ENCODE measurements around the gene MXI1. TPM values are rescaled to one million over a fixed set of nuclear protein-coding genes. Genes with fewer than 3 reads are reported as not detected.

Gene MXI1
- polyA plus RNA-seq (ENCODE audit: insufficient read depth in 1 of 5, insufficient read length in 5 of 5, low replicate concordance in 1 of 5), result 10 to 100 TPM; 44.6 to 79.9 (median 52.4) TPM
- long read RNA-seq, donor 1, transcript MXI1-202 (6 exons, 3,470 nt), result major isoform, 8 of 27 reads
- long read RNA-seq, donor 1, transcript MXI1-201 (6 exons, 2,424 nt), result major isoform, 8 of 27 reads
- long read RNA-seq, donor 1, partial matches to known transcripts, result 5 of 27 reads
- long read RNA-seq, donor 1, other reads (novel, unspliced or antisense), result 5 of 27 reads
- long read RNA-seq, donor 2, partial matches to known transcripts, result 0 of 6 reads
- long read RNA-seq, donor 2, other reads (novel, unspliced or antisense), result 0 of 6 reads
- long read RNA-seq, donor 3, transcript MXI1-202 (6 exons, 3,470 nt), result major isoform, 6 of 46 reads
- long read RNA-seq, donor 3, transcript MXI1-201 (6 exons, 2,424 nt), result minor isoform, 5 of 46 reads
- long read RNA-seq, donor 3, partial matches to known transcripts, result 28 of 46 reads
- long read RNA-seq, donor 3, other reads (novel, unspliced or antisense), result 6 of 46 reads
- long read RNA-seq, donor 4, partial matches to known transcripts, result 0 of 8 reads
- long read RNA-seq, donor 4, other reads (novel, unspliced or antisense), result 0 of 8 reads
- long read RNA-seq, donor 5, transcript MXI1-201 (6 exons, 2,424 nt), result major isoform, 8 of 12 reads
- long read RNA-seq, donor 5, partial matches to known transcripts, result 0 of 12 reads
- long read RNA-seq, donor 5, other reads (novel, unspliced or antisense), result 0 of 12 reads
- long read RNA-seq, donor 6, transcript MXI1-202 (6 exons, 3,470 nt), result major isoform, 5 of 14 reads
- long read RNA-seq, donor 6, partial matches to known transcripts, result 5 of 14 reads
- long read RNA-seq, donor 6, other reads (novel, unspliced or antisense), result 0 of 14 reads
- long read RNA-seq, donor 7, transcript MXI1-202 (6 exons, 3,470 nt), result major isoform, 7 of 11 reads
- long read RNA-seq, donor 7, partial matches to known transcripts, result 0 of 11 reads
- long read RNA-seq, donor 7, other reads (novel, unspliced or antisense), result 0 of 11 reads
- long read RNA-seq, donor 8, partial matches to known transcripts, result 0 of 4 reads
- long read RNA-seq, donor 8, other reads (novel, unspliced or antisense), result 0 of 4 reads

DNA sequence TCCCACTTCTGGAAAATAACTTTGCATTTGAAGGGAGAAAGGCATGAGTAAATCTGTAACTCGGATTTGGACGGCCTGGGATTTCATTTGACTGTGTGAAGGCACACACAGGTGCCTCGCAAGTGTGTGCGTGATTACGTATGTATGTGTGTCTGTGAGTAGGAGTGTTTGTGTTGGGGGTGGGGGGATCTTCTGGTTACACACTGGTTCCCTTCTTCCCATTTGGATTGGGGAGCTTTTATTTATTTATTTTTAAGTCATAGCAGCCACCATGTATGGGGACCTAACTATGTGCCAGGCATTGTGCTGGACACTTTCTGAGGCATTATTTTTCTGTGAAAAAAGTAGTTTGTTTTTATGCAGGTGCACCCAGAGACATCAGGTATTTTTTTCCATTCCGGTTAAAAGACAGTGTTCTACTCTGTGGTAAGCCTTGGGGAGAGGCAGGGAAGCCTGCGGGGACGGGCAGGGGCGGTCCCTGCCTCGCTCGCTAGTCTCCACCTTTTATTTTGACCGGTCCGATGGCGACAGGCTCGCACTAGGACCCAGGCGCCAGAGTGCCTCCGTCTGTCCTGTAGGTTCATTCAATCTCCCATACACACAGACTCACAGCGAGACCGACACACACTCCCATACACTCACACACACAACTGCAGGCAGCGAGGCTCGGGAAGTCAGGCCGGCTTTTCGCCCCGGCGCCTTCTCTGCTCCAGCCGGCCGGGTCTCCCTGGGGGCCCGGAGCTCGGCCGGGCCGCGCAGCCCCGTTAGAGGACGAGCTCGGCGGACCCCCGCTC is at the start of gene MXI1:
Gene MXI1, plus strand, starts transcription at position 595 of the 794 bp plus-strand sequence. CDS start 204 bp downstream, outside the sequence.
- DNase-seq, result peak; percentile 64 to 68

DNA sequence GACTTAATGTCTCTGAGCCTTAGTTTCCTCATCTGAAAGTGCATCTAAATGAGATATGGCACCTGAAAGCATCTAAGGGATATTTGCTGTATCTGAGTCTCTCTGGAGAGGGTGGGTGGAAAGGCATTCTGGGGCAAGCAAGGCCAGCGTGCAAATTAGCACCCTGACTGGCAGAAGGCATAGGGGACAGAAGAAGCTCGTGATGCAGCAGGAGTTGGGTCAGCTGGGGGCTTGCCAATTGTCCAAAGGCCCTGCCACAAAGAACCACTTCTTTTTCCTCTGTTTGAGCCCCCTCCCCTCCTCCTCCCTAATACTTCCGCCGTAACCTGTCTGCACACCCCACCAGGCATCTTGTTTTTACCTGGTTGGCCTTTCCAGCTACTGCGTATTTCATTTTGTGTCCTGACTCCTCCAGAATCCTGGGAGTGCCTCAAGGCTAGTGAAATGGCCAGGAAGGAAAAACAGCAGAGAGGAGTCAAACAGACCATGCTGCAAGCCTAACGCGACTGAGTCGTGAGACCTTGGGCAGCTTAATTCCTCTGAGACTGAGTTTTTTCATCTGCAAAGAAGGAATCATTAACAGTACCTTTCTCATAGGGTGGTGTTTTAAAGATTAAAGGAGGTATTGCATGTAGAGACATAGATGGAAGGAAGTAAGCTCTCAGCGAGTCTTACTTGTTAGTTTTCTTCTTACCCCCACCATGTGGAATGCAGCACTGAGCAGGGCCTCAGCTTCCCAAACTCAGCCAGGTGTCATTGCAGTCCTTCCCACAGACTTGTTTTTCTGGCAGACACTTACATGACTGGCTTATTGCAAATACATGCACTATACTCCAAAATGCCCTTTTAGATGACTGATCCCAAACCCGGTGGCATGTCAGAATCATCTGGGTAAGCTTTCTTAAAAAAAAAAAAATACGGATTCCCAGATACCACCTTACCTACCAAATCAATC is 49.1 kb upstream of the MXI1 start:
- DNase-seq, result no peak

DNA sequence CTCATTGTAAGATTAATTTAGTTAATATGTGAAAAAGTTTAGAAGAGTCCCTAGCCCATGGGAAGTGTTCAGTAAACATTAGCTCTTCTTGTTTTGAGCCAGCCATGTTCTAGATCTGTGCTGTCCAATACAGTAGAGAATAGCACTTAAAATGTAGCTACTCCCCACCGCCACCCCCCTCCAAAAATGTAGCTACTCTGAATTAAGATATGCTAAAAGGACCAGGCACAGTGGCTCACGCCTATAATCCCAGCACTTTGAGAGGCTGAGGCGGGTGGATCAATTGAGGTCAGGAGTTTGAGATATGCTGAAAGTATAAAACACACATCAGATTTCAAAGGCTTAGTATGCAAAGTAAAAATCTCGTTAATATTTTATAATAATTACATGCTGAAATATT is 47.3 kb upstream of the MXI1 start:
- DNase-seq, result no peak

DNA sequence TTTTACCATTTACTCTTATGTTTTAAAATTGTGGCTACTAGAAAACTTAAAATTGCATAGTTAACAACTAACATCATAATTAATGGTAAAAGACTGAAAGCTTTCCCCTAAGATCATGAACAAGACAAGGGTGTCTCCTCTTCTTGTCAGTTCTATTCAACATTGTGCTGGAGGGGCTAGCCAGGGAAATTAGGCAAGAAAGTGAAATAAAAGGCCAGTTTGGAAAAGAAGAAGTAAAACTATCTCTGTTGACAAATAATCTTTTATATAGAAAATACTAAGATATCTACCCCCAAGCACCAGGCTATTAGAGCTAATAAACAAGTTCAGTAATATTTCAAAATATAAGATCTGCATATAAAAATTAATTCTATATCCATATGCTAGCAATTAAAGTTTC is 46.9 kb upstream of the MXI1 start:
- no peak for DNase-seq

DNA sequence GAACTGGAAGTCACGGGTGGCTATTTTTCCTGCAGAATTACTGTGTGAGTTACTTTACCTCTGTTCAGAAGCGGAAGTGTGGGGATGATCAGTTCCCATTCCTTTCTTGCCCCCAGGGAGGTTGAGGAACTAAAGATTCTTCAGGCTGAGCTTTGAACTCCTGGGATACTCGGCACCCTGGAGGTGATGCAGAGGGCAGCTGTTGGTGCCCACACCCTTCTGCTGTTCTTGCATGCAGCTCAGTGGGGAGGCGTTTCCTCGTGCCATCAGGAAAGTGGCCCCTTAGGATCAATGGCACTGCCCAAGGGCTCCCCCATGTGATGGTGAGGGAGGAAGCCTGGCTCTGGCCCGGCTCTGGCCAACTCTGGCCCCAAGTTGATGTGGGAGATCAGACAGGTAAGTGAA is 44.7 kb upstream of the MXI1 start:
- DNase-seq, result no peak

DNA sequence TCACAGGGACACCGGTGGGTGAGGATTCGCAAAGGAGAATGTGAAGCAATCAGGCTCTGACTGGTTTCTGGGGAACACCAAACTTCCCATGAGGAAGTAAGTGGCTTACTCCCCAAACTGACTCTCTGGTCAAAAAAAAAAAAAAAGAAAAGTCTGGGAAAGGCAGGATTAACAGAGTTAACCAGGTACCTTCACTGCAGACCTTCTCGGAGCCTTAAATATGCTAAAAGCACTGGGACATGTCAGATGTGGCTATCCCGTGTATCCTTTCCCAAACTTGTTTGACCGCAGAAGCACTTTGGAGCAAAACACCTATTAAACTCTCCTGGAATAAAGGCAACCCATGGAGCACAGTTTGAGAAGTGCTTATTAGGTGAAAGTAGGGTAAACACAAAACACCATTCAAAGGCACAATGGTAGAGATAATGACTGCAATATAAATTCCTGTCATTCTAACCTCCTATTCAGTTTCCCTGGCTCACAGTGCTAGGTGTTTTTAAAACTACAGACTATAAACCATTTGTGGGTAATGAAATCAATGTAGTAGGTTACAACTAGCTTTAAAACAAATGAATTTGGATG is 44.1 kb upstream of the MXI1 start:
- no peak for DNase-seq

DNA sequence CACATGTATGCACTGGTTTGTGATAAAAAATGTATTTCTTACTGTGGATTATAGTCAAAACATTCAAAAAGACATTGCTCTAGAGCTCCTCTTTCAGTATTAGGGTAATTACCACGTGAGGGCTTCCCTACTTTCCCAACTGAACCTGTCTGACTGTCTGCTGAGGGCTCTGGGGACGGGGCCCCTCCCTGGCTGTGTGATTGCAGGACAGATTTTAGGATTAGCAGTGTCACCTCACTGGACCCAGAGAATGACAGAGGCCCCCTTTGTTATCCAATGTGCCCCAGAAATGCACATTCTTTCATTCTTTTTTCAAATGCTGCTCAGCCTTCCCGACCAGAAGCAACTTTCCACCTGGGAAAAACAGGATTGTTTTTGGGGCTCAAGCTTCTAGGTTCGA is 43.6 kb upstream of the MXI1 start:
- no peak for DNase-seq

DNA sequence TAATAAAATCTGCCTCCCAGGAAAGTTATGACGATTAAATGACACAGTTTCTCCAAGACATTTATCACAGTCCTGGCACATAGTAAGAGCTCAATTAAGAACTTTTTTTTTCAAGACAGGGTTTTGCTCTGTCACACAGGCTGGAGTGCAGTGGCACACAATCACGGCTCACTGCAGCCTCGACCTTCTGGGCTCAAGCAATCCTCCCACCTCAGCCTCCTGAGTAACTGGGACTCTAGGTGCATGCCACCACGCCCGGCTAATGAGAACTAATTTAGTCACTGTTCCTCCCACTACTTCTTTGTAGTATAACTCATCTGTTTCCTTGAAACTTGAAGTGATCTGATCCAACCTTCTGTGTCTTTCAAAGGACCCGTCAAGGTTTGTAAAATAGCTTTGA is 42.2 kb upstream of the MXI1 start:
- DNase-seq, result no peak

DNA sequence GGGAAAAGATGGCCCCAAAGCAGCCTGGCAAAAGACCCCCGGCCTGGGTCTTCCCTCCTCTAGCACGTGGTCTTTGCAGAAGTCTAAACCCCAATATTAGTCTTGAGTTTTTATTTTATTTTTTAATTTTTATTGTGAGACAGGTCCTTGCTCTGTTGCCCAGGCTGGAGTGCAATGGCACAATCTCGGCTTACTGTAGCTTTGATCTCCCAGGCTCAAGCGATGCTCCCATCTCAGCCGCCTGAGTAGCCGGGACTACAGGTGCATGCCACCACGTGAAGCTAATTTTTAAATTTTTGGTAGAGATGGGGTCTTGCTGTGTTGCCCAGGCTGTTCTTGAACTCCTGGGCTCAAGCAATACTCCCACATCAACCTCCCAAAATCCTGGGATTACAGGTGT is 40.3 kb upstream of the MXI1 start:
- DNase-seq, result no peak

DNA sequence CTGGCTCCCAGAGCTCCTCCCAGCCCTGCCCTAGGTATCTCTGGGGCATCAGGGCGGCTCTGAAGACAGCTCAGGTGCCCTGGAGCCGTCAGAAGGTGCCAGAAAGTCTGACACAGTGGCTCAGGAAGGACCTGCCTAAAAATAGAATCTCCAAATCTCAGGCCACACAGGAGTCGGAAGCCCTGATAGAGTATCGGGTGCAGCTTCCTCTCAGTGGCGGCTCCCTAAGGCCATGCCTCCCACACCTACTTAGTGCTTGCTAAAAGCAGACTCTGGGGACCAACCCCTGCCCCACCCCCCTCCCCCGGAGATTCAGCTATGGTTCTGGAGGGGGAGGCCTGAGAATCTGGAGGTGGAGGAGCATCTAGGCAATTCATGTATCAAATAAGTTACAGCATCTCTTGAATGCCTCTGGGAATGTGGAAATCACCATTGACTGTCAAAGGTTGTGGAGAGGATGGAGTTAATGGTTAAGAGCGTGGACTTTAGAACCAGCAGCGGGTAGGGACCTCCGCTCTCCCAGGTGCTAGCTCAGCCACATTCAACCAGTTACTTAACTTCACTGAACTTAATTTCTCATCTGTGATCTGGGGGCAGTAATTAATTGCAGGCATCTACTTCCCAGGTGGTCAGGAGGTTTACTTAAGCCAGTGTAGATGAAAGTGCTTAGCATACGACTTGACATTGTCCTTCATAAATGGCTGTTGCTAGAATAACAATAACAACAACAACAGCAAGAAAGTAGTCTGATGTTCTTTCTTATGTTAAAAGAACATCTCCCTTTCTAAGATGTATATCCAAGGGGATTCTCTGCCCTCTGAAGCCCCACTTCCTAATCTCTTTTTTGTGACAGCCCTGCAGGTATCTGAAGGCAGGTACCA is 38.6 kb upstream of the MXI1 start:
- no peak for DNase-seq

DNA sequence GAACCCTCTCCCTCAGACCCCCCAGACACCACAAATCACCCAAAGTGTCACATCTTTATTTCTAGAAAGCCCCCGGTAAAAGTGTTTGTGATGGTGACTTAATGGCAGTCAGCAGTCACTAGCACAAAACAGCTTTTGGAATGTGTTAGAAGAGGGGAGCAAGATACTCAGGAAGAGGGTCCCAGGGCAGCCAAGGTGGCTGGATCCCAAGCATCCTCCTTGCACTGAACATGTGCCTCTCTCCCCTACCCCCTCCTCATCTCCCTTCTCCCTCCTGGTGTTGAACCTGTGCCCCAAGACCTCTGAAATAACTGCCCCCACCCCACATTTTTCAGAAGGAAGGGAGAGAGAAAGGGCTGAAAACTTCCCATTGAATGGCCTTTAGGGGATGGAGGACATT is 37.8 kb upstream of the MXI1 start:
- no peak for DNase-seq

DNA sequence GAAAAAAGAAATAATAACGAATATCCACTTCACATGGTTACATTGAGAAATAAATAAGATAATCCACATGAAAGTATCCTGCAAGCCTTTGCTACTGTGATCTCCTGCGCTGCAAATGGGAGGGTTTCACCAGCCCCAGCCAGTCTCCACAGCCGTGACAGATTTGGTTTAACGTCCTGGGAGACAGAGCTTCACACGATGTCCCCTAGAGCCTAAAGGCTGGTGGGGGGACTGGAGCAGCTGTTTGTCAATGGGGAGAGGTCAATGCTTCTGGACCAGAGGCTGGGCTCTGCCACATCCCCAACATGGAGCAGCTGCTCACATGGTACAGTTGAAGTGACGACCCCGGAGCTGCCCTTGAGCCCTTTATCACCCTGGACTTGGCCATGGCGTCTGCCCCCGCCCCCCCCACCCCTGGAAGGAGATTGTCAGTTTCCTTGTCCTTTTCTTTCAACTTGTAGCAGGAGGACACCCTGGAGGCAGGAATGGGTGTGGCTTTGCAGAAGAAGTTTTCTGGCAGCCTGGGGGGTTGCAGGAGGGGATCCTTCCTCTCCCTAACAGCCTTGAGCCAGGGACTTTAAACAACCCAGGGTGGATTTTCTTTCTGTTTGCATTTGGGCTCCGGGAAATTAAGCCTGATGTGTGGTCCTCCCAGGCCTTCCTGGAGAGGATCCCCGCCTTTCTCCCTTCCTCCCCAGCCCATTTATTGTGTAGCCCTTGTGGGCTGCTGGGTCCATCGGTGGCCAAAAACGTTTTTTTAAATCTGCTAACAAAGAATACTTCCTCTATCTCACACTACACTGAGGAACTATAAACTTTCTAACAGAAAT is 37.0 kb upstream of the MXI1 start:
- DNase-seq, result no peak

DNA sequence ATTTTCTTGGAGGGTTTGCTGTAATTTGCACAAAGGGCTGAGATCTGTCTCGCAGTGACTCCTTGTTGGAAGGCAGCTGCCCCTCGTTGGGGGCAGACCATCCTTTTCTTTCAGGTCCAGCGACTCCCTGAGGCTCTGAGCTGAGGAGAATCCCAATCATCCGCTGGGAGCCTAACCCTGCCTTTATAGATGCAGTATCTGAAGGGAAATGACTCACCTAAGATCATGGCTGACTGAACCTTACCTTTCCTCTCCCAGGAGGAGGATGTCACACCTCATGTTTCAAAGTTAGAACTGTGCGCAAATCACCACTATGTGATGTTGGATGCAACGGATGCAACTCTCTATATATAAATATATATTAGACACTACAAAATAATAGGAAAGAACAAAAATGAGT is 36.4 kb upstream of the MXI1 start:
- no peak for DNase-seq

DNA sequence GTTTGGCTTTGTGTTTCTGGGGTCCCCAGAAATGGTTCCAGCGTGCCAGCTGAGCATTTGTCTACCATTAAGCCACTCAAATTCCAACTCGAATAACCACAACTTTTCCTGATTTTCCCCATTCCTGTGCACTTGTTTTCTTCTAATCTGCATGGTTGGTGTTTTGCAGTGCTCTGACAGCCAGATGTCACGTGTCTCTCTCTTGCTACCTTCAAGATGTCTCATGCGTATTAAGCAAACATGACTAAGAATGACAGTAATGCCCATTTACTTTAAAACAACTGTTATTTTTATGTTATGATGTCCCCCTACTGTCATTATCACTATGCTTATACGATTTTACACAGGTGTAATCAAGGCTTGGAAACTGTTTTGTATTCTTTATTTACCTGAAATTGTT is 35.2 kb upstream of the MXI1 start:
- no peak for DNase-seq

DNA sequence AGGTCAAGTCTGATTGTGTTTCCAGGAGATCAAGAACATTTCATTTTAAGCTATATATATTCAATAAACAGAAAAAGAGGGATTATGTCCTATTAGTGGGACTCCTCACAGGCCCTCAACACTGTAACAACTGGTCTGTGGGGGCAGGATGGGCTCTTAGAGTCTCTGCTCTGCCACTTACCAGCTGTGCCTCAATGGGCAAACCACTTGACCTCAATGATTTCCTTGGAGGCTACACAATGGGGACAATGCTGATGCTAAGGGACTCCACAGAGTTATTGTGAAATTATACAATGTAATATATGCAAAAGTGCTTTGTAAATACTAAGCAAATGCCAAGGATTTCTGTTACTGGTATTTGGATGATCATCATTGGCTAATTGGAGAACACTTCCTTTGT is 33.2 kb upstream of the MXI1 start:
- no peak for DNase-seq

DNA sequence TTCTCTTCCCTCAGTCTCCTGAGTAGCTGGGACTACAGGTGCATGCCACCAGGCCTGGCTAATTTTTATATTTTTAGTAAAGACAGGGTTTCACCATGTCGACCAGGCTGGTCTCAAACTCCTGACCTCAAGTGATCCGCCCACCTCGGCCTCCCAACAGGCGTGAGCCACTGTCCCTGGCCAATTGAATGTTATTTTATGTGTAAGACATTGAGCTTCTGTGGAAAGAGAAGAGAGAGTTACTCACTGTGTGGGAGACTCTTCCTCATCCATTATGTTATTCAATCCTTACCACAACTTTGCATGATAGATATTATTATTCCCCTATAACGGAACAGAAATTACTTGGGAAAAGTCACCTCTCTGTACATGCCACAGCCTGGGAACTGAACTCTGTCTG is 32.6 kb upstream of the MXI1 start:
- DNase-seq, result no peak

DNA sequence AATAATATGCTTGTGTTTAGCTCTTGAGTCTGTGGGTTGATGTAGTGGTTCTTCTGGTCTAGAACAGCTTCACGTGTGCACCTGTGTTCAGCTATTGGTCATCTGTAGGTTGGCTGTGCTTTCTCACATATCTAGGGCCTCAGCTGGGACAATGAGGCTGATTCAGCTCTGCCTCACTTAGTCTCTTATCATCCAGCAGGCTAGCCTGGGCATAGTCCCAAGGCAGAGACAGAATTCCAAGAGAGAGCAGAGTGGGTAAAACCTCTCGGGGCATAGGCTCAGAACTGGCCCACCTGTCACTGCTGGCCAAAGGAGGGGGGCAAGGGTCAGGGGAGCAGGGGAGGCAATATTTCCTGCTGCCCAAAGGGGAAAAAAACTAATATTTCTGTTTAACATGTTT is 32.0 kb upstream of the MXI1 start:
- no peak for DNase-seq
